Stimulated activated CD8-positive, alpha-beta memory T cell treated with anti-CD3 and anti-CD28 coated beads, Interleukin-4, amount 100 ng/mL, for 48 hours (primary cell): Measurements from ENCODE around the gene PARK7.

Experiments used
- DNase-seq: peaks from one replicate; pipeline ENCODE4 v3.0.0-alpha.2; 2020

PARK7 gene

DNA sequence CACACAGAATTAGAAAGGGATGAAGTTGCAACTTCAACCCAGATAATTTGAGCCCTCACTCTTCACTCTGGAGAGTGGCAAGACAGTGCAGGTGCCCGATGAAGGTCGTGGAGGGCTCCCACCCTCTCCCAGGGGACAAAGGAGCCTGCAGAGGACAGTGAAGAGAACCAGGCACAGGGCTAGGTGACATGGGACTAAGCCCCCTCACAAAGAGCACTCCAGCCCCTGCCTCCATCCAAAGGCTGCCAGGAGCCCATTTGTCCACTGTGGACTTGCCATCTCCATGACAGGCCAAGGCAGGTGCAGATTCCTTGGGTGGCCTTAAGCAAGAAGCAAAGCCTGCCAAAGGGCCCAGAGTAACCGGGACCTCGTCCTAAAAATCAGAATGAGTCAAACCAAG is 49.5 kb downstream of the PARK7 start:
- no peak for DNase-seq

DNA sequence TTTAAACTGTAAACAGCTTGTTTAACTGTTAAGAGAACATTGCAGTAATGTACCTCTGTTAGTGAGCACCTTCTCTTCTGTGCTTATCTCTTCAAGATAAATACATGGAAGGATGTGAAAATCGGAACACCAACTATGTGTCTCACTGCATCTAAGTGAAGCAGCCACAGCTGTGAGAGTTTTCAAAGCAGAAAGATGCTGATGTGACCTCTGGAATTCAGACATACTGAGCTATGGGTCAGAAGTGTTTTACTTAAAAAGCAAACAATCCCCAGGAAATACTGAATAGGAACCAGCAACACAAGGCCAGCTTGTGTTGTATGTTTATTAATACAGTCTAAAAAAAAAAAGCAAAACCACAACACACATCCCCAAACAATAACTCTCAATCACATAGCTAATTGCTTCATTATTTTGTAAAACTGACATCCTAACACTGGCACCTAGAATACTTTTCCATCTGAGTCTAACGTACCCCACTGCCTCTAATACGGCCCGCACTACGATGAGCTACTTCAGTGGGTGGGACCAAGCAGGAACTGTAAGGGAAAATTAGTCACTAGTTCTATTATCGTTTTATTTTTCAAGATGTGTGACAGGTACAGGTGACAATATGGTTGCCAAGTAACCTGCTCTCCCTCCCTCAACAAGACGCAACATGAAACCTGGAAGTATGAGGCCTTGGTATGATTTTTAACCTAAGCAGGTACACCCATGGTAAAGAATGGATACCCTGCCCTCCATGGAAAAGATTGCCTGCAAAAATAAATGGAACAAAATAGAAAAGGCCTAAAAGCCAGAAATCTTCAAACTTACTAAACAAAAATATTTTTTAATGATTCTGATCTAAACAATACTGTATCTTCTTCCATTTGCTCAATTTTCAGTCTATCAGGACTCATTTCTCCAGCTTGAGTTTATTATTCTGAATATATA is 50.7 kb downstream of the PARK7 start:
- no peak for DNase-seq

DNA sequence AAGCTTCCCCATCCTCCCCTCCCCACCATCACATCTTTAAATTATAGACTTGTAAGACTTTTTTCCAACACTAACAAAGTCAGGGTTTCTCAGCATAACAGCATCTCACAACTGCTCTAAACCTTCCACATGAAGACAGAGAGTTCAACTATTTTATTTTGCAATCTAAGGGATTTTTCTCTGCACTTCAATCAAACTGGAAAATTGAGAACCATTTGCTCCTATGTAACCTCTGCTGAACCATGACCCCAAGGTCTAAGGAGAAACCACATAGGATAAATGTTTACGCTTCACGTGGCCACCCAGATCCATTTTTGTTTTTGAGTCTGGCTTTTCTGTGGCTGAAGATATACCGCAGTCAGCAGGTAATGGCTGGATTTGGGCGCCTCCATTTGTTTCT is 51.4 kb downstream of the PARK7 start:
- no peak for DNase-seq

DNA sequence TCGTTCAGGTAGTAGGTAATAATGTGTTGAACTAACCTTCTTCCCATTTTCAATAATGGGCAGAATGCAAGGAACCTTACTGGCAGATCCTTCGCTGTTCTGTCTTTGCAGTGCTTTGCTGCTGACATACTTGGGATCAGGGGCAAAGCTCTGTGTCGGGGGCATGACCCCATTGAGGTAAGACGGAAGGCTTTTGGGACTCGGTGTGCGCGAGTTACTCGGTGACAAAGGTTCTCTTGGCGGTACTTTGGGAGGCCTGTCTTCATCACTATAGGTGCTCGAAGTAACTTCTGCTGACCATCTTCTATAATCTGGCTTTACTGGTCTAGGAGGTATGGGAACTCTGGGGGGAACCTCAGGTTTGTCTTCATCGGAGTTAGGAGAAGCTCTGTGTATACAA is 51.9 kb downstream of the PARK7 start:
- DNase-seq: no peak

DNA sequence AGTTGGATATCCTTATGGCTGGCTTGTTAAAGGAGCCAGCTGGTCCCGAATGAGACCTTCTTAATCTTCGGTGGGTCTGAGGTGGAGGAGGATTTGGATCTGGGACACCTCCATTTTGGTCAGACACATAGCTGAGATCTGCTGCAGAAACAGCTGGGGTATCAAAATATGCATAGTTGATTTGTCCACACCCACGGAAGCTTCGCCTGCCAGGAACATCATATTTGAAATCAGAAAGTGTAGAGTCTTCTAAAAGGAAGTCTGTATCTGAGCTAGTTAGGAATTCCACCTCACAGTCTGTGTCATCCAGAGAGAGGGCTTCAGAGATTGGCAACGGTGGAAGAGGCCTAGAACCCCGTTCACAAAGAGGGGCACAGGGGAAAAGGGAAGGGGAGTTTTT is 52.3 kb downstream of the PARK7 start:
- DNase-seq: no peak

DNA sequence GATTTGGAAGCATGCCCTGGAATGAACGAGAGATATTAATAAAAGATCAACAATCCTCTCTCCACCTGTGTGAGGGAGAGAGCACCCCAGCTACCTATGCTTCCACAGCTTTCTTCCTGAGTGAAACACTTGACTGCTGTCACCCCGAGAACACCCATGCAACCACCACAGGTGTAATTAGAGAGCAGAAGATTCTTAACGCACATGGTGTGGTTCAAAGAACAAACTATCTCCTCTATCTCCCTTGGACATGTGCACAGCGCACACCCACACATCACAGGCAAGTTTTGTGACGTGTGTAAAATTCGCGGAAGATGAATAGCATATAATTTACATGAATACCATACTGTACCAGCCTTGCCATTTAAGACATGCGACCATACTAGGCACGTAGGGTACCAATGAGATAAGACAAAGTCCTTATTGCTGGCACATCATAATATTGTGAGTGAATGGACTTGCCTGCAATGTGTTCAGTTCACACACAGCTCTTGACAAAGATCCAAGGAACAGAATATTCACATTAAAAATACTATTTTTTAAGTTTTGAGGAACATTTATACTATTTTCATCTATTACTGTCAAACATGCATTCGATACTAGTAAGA is 53.0 kb downstream of the PARK7 start:
- no peak for DNase-seq

DNA sequence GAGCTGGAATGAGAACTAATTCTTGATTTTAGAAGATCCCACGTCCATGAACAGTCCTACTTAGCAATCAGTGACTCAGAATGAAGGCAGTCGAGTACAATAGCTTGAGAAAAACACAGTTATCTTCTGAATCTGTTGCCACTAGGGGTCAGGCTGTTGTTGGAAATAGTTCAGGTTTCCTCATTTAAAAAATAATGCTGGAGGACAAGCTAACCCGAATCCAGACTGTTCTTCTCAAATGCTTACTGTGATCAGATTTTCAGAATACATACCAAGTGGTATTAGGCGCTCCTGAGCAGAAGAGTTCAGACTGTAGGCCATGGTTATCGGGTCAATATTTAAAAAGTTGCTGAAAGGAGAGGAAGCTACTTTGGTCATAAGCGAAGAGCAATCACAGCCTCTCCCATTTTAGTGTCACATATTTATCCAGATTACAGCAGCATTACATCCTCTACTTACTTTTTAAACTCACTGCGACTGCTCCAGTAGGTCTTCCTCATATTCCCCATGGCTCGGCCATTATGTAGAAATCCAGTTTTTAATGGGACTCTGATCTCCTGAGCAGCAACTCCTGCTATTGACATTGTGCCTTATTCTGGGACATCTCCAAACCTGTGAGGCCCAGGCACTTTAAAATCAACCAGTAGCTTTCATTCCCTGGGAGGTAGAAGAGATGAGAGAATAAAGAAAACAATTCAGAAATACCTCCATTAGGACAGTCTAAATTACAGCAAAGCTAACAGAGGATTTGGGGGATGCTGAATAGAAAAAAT is 53.7 kb downstream of the PARK7 start:
- peak; percentile 37 for DNase-seq

DNA sequence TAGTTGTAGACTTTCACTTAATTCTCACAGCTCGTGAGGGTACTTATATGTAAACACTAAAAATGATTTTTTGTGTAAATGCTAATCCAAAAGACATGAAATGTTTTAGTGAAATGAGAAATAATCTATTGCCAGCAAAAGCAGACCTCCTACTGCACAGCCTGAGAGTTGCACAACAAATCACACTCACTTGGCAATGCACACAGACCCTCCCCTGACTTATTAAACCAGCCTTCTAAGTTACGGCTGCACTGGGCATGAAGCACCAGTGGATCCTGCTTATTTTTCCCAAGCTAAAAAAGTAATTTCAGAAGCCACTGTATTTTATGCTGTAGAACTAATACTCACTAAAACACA is 54.3 kb downstream of the PARK7 start:
- no peak for DNase-seq

DNA sequence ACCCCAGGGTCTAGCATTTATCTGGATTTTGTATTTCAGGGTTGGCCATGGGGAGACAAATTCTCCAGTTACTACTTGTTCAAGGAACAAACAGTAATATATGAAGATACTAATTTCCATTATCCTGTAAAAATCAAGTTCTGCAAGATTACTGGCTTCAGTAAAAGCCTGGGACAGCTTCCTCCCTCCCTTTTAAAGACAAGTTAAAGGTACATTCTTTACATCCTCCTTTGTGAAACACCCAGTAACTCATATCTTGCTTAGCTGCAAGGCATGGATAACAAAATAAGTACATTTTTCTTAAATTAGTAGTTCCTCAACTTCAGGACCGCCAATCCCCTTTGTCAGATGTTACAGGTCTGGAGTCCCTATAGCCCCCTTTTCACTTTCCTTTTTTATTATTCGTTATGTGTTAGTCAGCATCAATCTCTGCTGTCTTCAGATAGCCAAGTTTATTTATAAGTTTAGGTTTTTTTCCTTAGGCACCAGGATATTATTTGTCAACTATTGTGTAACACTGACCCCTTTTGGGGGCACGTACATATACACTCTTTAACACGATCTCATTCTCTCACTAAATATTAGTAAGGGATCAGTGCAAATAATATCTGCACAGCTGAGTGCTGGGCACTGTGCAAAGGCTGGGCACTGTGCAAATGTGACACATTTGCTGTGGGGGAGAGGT is 54.8 kb downstream of the PARK7 start:
- no peak for DNase-seq

DNA sequence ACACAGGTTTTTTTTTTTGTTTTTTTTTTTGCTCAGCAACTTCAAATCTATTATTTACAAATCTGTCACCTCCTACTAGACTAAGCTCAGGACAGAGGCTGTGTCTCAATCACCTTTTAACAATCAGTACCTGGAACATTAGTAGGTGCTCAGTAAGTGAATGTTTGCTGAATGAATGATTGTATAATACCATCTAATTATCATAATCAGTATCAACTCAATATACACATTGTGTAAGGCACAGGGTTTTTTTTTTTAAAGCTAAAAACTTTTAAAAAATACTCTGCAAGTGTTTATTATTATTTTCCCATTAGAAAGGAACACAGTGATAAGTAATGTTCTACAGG is 55.4 kb downstream of the PARK7 start:
- no peak for DNase-seq

DNA sequence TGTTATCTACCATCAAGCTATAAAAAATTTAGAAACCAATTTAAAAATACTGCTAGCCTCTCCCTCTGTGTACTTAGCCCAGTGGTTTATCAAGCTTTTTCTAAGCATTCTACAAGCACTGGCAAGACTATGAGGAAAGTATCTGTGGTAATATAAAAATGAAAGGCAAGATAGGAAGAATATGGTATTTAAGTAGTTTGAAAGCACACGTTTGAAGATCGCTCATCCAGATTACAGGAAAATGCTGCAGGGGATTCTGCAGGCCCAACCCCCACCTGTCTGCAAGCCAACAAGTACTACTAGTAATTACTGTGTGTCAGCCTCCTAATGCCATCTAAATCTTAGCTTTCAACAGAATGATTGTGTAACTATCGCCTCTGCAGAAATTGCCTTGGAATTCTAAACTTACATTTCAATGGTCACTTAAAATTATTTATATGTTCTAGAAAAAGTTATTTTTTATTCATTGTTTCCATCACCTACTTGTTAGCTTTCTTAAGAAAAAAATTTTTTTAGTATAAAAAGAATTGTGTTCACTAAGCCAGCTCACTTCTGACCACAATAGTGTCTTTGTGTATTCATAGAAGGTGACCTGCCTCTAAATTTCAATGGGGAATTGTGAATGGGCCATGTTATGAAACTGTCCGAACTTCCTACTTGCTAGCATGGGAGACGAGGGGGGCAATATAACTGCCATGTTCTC is 56.1 kb downstream of the PARK7 start:
- no peak for DNase-seq

DNA sequence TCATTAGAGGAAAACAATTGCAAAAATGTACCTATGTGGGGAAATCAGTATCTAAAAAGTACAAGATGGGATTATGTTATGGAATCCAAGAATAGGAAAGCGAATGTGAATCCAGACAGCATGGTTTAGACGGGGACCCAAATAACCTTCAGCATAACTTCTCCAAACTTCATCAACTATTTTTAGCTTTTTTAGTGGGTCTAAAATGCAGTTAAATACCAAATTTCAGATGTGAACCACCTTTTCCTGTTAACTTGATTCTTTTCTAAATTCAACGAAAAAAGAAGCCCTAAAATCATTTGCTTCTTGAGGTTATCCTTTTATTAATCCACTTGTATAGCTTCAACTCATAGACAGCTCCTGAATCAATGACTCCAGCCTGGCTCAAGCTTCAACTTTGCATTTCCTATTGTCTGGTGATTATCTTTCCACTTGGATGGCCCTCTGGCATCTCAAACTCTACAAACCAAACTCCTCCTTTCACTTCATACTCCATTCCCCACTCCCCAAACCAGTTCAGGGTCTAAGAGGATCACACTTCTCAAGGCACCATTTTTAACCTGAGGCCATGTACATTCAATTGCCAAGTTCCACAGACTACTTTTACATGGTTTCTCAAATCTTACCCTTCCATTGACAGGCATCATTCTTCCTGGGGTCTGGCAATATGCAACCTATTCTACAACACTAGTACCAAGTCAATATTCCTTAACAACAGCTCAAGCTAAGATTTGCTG is 57.1 kb downstream of the PARK7 start:
- no peak for DNase-seq

DNA sequence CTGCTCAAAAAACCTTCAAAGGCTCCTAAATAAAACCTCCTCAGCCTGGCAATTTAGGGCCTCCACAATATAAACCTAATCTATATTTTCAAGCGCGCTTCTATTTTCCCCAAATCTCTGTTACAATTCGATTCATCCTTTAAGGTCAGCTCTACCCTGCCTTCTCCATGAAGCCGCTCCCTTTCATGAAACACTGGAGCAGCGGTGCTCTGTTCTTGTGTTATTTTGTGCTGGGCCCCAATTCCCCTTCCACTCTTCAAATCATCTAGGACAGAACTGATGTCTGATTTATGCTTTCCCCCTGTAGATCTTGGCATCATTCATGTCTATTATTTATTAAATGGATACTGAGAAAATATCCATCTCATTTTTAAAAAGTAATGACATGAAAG is 57.7 kb downstream of the PARK7 start:
- DNase-seq: no peak

DNA sequence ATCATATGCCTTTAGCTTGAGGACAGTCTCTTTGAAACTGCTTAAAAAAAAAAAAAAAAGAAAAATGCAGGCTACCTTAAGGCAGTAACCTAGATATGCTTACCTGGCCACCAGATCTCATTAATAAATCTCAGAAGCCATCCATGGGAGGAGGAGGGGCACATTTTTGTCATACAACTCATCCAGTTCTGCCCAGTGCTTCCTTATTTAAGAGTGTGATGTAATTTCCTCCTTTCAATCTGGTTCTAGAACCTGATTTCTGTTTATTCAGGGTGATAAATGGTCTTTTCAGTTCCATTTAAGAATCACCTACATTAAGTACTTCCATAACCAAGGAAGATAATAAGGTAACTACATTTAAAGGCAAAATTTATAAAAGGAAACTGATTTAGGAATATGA is 58.5 kb downstream of the PARK7 start:
- no peak for DNase-seq

DNA sequence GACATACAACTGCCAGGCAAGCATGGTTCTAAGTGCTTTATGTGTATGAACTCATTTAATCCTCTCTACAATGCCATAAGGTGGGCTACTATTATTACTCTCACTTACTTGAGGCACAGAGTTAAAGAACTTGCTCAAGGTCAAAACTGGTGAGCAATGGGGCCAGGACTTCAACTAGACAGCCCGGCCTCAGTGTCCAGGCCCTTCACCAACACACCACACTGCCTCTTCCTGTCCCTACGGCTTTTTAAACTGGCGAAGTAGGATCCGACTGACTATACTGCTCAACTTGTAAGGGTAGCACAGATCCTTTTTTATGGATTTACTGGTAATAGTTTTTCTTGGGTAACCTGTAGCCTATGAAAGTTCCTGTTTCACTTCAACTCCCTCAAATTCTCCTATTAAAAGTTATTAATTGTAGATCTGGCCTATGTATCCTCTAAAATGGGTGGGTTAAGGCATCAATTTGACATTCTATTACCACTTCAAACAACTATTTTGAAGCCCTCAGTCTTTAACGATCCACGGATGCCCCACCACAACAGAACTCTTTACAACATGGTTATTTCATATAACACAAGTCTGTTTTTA is 60.3 kb downstream of the PARK7 start:
- DNase-seq: no peak

DNA sequence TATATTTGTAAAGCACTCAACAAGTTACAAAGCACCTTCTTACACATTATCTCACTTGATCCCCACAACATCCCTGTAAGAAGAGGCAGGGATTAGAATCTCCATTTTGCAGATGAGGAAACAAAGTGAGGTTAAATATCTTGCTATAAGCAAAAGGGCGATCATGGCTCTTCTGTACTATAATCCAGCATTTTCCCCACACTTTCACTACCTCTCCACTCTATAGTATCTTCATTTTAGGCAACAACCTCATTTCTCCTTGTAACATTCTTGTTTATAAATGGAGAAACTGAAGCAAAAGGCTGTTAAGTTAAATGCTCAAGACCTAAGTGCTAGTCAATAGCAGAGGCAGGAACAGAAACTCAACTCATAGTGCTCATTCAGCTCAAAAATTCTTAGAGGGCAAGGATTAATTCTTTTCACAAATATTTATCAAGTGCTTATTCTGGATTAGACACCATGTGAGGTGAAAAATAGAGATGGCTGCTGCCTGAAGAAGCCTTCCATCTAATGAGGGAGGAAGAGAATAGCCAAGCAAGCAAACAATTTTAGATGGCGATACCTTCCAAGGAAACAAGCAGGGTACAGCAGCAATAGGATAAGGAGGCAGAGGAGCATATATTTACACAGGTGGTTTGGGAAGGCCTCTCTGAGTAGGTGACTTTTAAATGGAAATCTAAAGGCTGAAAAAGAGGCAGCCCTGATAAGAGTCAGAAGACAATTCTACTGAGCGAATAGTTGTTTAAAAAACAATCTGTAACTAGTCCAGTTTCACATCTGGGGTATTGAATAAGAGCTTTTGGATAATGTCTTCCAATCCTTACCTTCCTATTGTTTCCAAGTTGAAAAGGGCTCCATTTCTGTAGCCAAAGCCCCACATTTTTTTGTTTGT is 61.1 kb downstream of the PARK7 start:
- no peak for DNase-seq

DNA sequence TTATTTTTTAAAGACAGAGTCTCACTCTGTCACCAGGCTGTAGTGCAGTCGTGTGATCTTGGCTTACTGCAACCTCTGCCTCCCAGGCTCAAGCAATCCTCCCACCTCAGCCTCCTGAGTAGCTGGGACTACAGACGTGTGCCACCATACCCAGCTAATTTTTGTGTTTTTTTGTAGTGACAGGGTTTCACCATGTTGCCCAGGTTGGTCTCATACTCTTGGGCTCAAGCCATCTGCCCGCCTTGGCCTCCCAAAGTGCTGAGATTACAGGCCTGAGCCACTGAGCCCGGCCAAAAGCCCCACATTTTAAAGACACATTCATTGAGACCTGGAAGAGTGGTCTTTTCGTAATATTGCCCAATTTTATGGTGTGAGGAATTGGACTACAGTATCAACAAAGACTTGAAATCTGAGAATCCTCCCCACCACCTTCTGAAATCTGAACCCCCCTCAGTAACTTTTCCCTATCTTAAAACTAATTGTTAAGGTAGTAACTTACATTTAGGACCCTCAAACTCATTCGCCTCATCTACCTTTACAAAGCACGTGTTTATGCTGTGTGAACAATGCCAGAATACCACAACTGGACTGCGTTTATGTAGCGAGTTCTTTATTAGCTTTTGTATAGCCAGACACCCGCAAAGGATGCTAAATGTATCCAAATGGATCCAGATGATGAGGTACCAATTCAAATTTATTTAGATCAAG is 61.9 kb downstream of the PARK7 start:
- no peak for DNase-seq

DNA sequence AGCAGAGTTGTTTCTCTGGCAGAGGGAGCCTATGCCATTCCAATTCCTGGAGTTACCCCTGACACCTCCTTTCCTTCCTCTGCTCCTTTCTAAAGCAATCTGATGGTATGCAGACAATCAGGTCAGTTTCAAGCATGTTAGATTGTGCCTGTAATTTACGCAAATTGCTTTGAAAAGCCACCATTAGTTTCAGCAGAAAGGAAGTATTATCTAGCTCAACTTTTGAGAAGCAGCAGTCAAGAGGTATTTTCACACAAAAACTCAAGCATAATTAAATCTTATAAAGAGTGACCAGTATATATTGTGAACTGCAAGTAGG is 62.4 kb downstream of the PARK7 start:
- DNase-seq: no peak

DNA sequence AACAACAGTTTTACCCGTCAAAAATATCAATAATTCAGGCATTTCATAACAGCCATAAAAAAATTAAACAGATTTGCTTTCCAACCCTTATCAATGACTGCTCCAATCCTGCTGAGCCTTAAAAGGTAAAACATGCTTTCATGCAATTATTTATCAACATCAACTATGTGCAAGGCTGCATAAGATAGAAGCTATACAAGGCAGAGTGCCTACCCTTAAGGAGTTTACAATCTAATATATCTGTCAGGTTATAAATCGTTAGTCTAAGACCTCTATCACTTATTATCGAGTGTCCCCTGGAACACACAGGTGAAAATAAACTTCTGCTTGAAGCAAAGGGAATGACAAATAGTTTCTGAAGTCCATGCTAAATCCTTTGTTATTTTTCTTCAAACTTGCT is 62.8 kb downstream of the PARK7 start:
- DNase-seq: no peak

DNA sequence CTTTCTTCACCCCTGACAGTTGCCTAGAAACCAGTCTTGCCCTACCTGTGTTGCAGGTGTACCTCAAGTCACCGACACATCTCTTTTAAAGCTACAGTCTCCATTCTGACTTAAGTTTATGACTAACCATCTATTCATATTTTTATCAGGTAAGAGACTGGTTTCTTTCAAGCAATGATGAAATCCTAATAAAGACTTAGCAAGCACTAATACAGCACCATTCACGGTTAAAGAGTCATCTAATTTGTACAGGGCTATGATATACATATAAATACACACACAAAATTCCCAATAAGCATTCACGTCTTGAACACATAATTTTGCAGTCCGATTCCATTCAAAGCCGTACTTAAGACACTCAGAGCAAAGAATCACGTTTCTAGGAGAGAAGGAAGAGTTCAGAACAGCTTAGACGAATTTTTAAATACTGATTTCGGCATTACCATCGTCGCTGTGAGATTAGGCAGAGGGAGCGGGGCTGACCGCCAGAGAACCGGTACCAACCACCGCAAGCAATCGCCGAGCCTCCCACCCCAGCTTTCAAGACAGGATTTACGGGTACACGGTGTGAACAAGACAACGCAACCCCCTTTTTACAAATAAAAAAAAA is 63.7 kb downstream of the PARK7 start:
- DNase-seq: no peak
